Endodermal cell (in vitro differentiated cells): ENCODE measurements around the gene MED13L. TPM values are rescaled to one million over a fixed set of nuclear protein-coding genes. Genes with fewer than 3 reads are reported as not detected.

Experiments
- DNase-seq: peaks from one replicate; pipeline ENCODE4 v3.0.0-alpha.2; 2017
- H3K27ac ChIP-seq: 2 replicates; pipeline ENCODE4 v1.5.1; 2013; ENCODE audit warnings: mild to moderate bottlenecking, low read depth, low read length, moderate library complexity
- H3K27me3 ChIP-seq: 2 replicates; pipeline ENCODE4 v1.6.1; 2013; ENCODE audit warnings: mild to moderate bottlenecking, low read length, moderate library complexity; ENCODE audit not compliant: insufficient read depth, control insufficient read depth, poor library complexity, severe bottlenecking
- H3K36me3 ChIP-seq: 2 replicates; pipeline ENCODE4 v1.7.0; 2013; ENCODE audit warnings: mild to moderate bottlenecking, low read length, moderate library complexity; ENCODE audit not compliant: control insufficient read depth, insufficient read depth
- H3K4me1 ChIP-seq: one replicate; pipeline ENCODE4 v1.7.0; 2013; ENCODE audit warnings: low read length; ENCODE audit not compliant: control insufficient read depth, insufficient read depth
- H3K4me3 ChIP-seq: 2 replicates; pipeline ENCODE4 v1.5.1; 2013; ENCODE audit warnings: mild to moderate bottlenecking, low read length, moderate library complexity
- H3K9ac ChIP-seq: 2 replicates; pipeline ENCODE4 v1.6.1; 2013; ENCODE audit warnings: mild to moderate bottlenecking, low read length, moderate library complexity; ENCODE audit not compliant: poor library complexity, severe bottlenecking; ENCODE audit errors: extremely low read depth
- H3K9me3 ChIP-seq: 2 replicates; pipeline ENCODE4 v1.6.1; 2013; ENCODE audit warnings: mild to moderate bottlenecking, low read length, moderate library complexity; ENCODE audit not compliant: control insufficient read depth
- H3K27ac Mint-ChIP-seq: 2 replicates; pipeline ENCODE4 v1.8.0; 2020; ENCODE audit warnings: mixed read lengths
- H3K27me3 Mint-ChIP-seq: 2 replicates; pipeline ENCODE4 v1.8.0; 2021; ENCODE audit warnings: mild to moderate bottlenecking, mixed read lengths; ENCODE audit not compliant: insufficient read depth
- H3K36me3 Mint-ChIP-seq: 2 replicates; pipeline ENCODE4 v1.8.0; 2020; ENCODE audit warnings: low read depth, mixed read lengths
- H3K4me1 Mint-ChIP-seq: 2 replicates; pipeline ENCODE4 v1.8.0; 2020; ENCODE audit warnings: mixed read lengths
- H3K4me3 Mint-ChIP-seq: 2 replicates; pipeline ENCODE4 v1.8.0; 2020; ENCODE audit warnings: mild to moderate bottlenecking, moderate library complexity, mixed read lengths
- H3K9me3 Mint-ChIP-seq: 2 replicates; pipeline ENCODE4 v1.8.0; 2020; ENCODE audit warnings: mild to moderate bottlenecking, mixed read lengths
- CTCF ChIP-seq: fragments of 200-600 bp; sonication (generic); conservative IDR thresholded peaks from 2 replicates; pipeline ENCODE4 v1.5.0; 2021; ENCODE audit warnings: antibody characterized with exemption, mild to moderate bottlenecking
- WGBS, 2 experiments: methylation state at CpG; one replicate each; pipeline versions ENCODE4 v1.1.5 to v1.1.7; 2013; ENCODE audit warnings: missing lambda C conversion rate in 2 of 2, mixed read lengths in 1 of 2; ENCODE audit not compliant: insufficient coverage in 1 of 2, insufficient read length in 1 of 2; 5-methylcytosine and 5-hydroxymethylcytosine counted together
- total RNA-seq, 2 donors: library from RNA; stranded (reverse); fragmentation: NEBNext Ultra II Directional in 1 of 2; extraction: Animal tissue kit (Norgen Biotek cat#: 25700) in 1 of 2; gene quantifications; 2 replicates in 1 of 2; 3 replicates in 1 of 2; pipeline ENCODE4 v1.2.1, GENCODE V29; 2021

Gene MED13L
- total RNA-seq, 2 donors from 2014 or later = 101 to 111 TPM

GRCh38 chr12:116199160-116199706, 78.3 kb downstream of the MED13L start:
- no peak overlapping the region for H3K27ac Mint-ChIP-seq
- Histone ChIP-seq H3K9me3 (no peaks in the 10 kb centered on the region), H3K9ac (no peak overlapping the region), H3K36me3 (peaks cover 14% of the 10 kb centered on the region), H3K27ac (no peak overlapping the region), H3K4me1 (peaks cover 3% of the 10 kb centered on the region), H3K27me3 (no peaks in the 10 kb centered on the region), H3K4me3 (no peak overlapping the region)
- H3K9me3 Mint-ChIP-seq = no peaks in the 10 kb centered on the region
- WGBS, 2 experiments = 97 to 100% methylated on average over 1 of the region's 1 CpG
- no peak overlapping the region for H3K4me3 Mint-ChIP-seq
- H3K27me3 Mint-ChIP-seq = no peaks in the 10 kb centered on the region
- H3K36me3 Mint-ChIP-seq = no peaks in the 10 kb centered on the region
- H3K4me1 Mint-ChIP-seq = peaks cover 21% of the 10 kb centered on the region
- no peak for DNase-seq
- no peak for TF ChIP-seq CTCF

GRCh38 chr12:116196752-116197718, 80.5 kb downstream of the MED13L start:
- H3K4me3 Mint-ChIP-seq = no peak overlapping the region

GRCh38 chr12:116196226-116196625, 81.3 kb downstream of the MED13L start:
- WGBS, 2 experiments = 83% methylated on average over 3 of the region's 3 CpGs; no CpG with 5 or more reads in 1 of the 2 experiments
- Mint-ChIP-seq H3K36me3 (no peaks in the 10 kb centered on the region), H3K4me1 (peaks cover 11% of the 10 kb centered on the region)

More at GRCh38 chr12:116196752-116197718, 80.5 kb downstream of the MED13L start:
- 90 to 95% methylated on average over 11 to 14 of the region's 14 CpGs for WGBS, 2 experiments
- DNase-seq = no peak
- H3K36me3 ChIP-seq = peaks cover 6% of the 10 kb centered on the region
- H3K27me3 ChIP-seq = no peaks in the 10 kb centered on the region
- no peaks in the 10 kb centered on the region for H3K27me3 Mint-ChIP-seq
- peaks cover 11% of the 10 kb centered on the region for H3K4me1 Mint-ChIP-seq
- no peak overlapping the region for H3K9ac ChIP-seq
- no peaks in the 10 kb centered on the region for H3K9me3 Mint-ChIP-seq
- no peaks in the 10 kb centered on the region for H3K9me3 ChIP-seq
- H3K4me1 ChIP-seq = no peaks in the 10 kb centered on the region
- no peaks in the 10 kb centered on the region for H3K36me3 Mint-ChIP-seq
- no peak overlapping the region for H3K27ac ChIP-seq
- H3K4me3 ChIP-seq = no peak overlapping the region
- no peak for TF ChIP-seq CTCF
- H3K27ac Mint-ChIP-seq = peak overlapping the region; percentile 6

More at GRCh38 chr12:116196226-116196625, 81.3 kb downstream of the MED13L start:
- Mint-ChIP-seq H3K9me3 (no peaks in the 10 kb centered on the region), H3K27me3 (no peaks in the 10 kb centered on the region), H3K4me3 (no peak overlapping the region), H3K27ac (no peak overlapping the region)
- Histone ChIP-seq H3K27ac (no peak overlapping the region), H3K9me3 (no peaks in the 10 kb centered on the region), H3K4me1 (no peaks in the 10 kb centered on the region), H3K36me3 (peaks cover 2% of the 10 kb centered on the region), H3K4me3 (no peak overlapping the region), H3K9ac (no peak overlapping the region), H3K27me3 (no peaks in the 10 kb centered on the region)
- no peak for TF ChIP-seq CTCF
- DNase-seq = no peak
